PC-3 (cell line): ENCODE data around the gene PEPD. TPM values are rescaled to one million over a fixed set of nuclear protein-coding genes. Genes with fewer than 3 reads are reported as not detected.

Source experiments
- ATAC-seq: fragments of 200-7000 bp; cut with Tn5 transposase; 2 replicates; pipeline ENCODE4 v1.9.1; 2020; ENCODE audit warnings: mild to moderate bottlenecking, moderate library complexity
- BruUV-seq: library from RNA; stranded (reverse); fragments of 400-500 nt; replicated peaks from 2 replicates; lab custom pipeline; 2021; lab: Mats Ljungman, UMichigan
- CTCF ChIA-PET: fragments of 300-600 bp; sonication (Branson Sonifier 250); formaldehyde crosslinking; loops from one replicate; lab custom pipeline; 2022; ENCODE audit warnings: antibody characterized with exemption; lab: Charles Lee
- POLR2A ChIA-PET: fragments of 300-600 bp; sonication (Branson Sonifier 250); formaldehyde crosslinking; loops from one replicate; lab custom pipeline; 2022; ENCODE audit warnings: antibody characterized with exemption; ENCODE audit not compliant: unreplicated experiment; lab: Charles Lee
- DNase-seq: peaks from one replicate; pipeline ENCODE4 v3.0.0-alpha.2; 2015
- H2AFZ ChIP-seq: fragments of 300-600 bp; sonication (generic); 2 replicates; pipeline ENCODE4 v1.6.0; 2016; ENCODE audit warnings: antibody characterized with exemption, low read length
- H3F3A ChIP-seq: fragments of 300-600 bp; sonication (generic); one replicate; pipeline ENCODE4 v1.6.0; 2017; ENCODE audit warnings: antibody characterized with exemption, low read length, control low read depth, mild to moderate bottlenecking; ENCODE audit not compliant: unreplicated experiment
- H3K27ac ChIP-seq: fragments of 300-600 bp; sonication (generic); 2 replicates; pipeline ENCODE4 v1.5.1; 2016; ENCODE audit warnings: mild to moderate bottlenecking, low read length
- H3K27me3 ChIP-seq: fragments of 300-600 bp; sonication (generic); 2 replicates; pipeline ENCODE4 v1.6.1; 2016; ENCODE audit warnings: low read length, mixed read lengths
- H3K36me3 ChIP-seq: fragments of 300-600 bp; sonication (generic); 2 replicates; pipeline ENCODE4 v1.6.1; 2016; ENCODE audit warnings: low read depth, mixed run types, low read length, mixed read lengths
- H3K4me1 ChIP-seq: fragments of 300-600 bp; sonication (generic); 2 replicates; pipeline ENCODE4 v1.5.1; 2016; ENCODE audit warnings: low read length; ENCODE audit not compliant: insufficient read depth
- H3K4me2 ChIP-seq: fragments of 300-600 bp; sonication (generic); 2 replicates; pipeline ENCODE4 v1.6.0; 2016; ENCODE audit warnings: low read length
- H3K4me3 ChIP-seq: fragments of 300-600 bp; sonication (generic); 2 replicates; pipeline ENCODE4 v1.5.1; 2016; ENCODE audit warnings: mild to moderate bottlenecking, low read length, mixed read lengths
- H3K79me2 ChIP-seq: fragments of 300-600 bp; sonication (generic); 2 replicates; pipeline ENCODE4 v1.6.1; 2017; ENCODE audit warnings: low read length, mixed read lengths
- H3K9ac ChIP-seq: fragments of 300-600 bp; sonication (generic); 2 replicates; pipeline ENCODE4 v1.6.0; 2016; ENCODE audit warnings: mild to moderate bottlenecking, low read length
- H3K9me2 ChIP-seq: fragments of 300-600 bp; sonication (generic); replicated peaks from 2 replicates; pipeline ENCODE4 v1.6.1; 2016; ENCODE audit warnings: mixed run types, low read length, mixed read lengths
- H3K9me3 ChIP-seq: fragments of 300-600 bp; sonication (generic); 2 replicates; pipeline ENCODE4 v1.6.1; 2016; ENCODE audit warnings: low read length, mixed read lengths
- H4K20me1 ChIP-seq: fragments of 300-600 bp; sonication (generic); 2 replicates; pipeline ENCODE4 v1.6.1; 2016; ENCODE audit warnings: low read length, mixed read lengths
- CTCF ChIP-seq: fragments of 300-600 bp; sonication (generic); conservative IDR thresholded peaks from 2 replicates; pipeline ENCODE4 v1.5.1; 2017; ENCODE audit warnings: antibody characterized with exemption, low read depth, mild to moderate bottlenecking, low read length
- EZH2 ChIP-seq: fragments of 300-600 bp; sonication (generic); IDR thresholded peaks from one replicate; pipeline ENCODE4 v1.6.1; 2017; ENCODE audit warnings: antibody characterized with exemption, mild to moderate bottlenecking, low read length; ENCODE audit not compliant: unreplicated experiment
- EZH2phosphoT487 ChIP-seq: fragments of 300-600 bp; sonication (generic); IDR thresholded peaks from 2 replicates; pipeline ENCODE4 v1.6.1; 2018; ENCODE audit warnings: mild to moderate bottlenecking, antibody characterized with exemption, low read length, borderline replicate concordance
- intact Hi-C: fragments of 100-400 bp; cut with micrococcal nuclease; formaldehyde crosslinking; loops from 2 replicates; pipeline ENCODE4 v1.9.0; 2023
- total RNA-seq: library from RNA; depleted of rRNA; stranded (reverse); fragments of >200 nt; gene quantifications from 2 replicates; pipeline ENCODE4 v1.2.3, GENCODE V29; 2014

The PEPD gene
- total RNA-seq, 1 experiment from 2014 or later, result 53.4 TPM

GRCh38 chr19:33374236-33374714, 147.3 kb downstream of the PEPD start:
- Histone ChIP-seq H3K79me2 (peaks cover 53% of the 10 kb centered on the region), H2AFZ (peak overlapping the region; percentile 26; the same call in 1 of the 2 replicates), H3K36me3 (peaks cover 3% of the 10 kb centered on the region; the same call in 1 of the 2 replicates), H3K4me3 (peak overlapping the region; percentile 95), H3K9ac (peak overlapping the region; percentile 92), H3K27ac (0 out of 2 replicates have a peak overlapping the region, but pooled peaks have one; percentile 25), H3K4me1 (peaks cover 30% of the 10 kb centered on the region), H3F3A (no peaks in the 10 kb centered on the region), H3K9me3 (no peaks in the 10 kb centered on the region), H3K27me3 (no peaks in the 10 kb centered on the region), H4K20me1 (peaks cover 51% of the 10 kb centered on the region), H3K9me2 (no peaks in the 10 kb centered on the region), H3K4me2 (peak overlapping the region; percentile 93)
- DNase-seq (peak; percentile 13), ATAC-seq (peak; percentile 45; the same call in 1 of the 2 replicates)
- no TSS peak for BruUV-seq
- CTCF ChIA-PET, result interaction anchor here (0.6 kb wide), 1 partner anchor 138 kb away, joined by 5 read pairs; no protein-coding TSS in a partner anchor
- intact Hi-C loops, result no loop called here
- TF ChIP-seq EZH2phosphoT487, result no peak
- POLR2A ChIA-PET, result interaction anchor here (0.6 to 0.7 kb wide), 4 partner anchors 34 to 675 kb away, joined by 3 to 4 read pairs (median 4); no protein-coding TSS in a partner anchor

GRCh38 chr19:33373453-33374235, 147.9 kb downstream of the PEPD start, which contains the start of gene CEBPG:
CEBPG (plus strand) TSS chr19:33373709; CDS start chr19:33379240, 5,531 bp downstream.
- Histone ChIP-seq H3K9me3 (no peaks in the 10 kb centered on the region), H3K4me1 (peaks cover 30% of the 10 kb centered on the region), H3K36me3 (no peaks in the 10 kb centered on the region), H3F3A (no peaks in the 10 kb centered on the region), H3K4me2 (peak within 1 kb of the TSS; percentile 93), H3K9ac (peak within 1 kb of the TSS; percentile 92), H2AFZ (peak within 1 kb of the TSS; percentile 97), H3K27ac (peak within 1 kb of the TSS; percentile 64), H3K27me3 (no peaks in the 10 kb centered on the region), H4K20me1 (peaks cover 45% of the 10 kb centered on the region), H3K4me3 (peak within 1 kb of the TSS; percentile 95), H3K9me2 (no peaks in the 10 kb centered on the region), H3K79me2 (peaks cover 46% of the 10 kb centered on the region)
- BruUV-seq, result no TSS peak
- TF ChIP-seq CTCF (no peak), EZH2phosphoT487 (no peak), EZH2 (no peak)
- ATAC-seq (peak; percentile 94), DNase-seq (peak; percentile 83)
- intact Hi-C loops, result no loop called here
- ChIA-PET CTCF (interaction anchor here (0.6 kb wide), 2 partner anchors 12 to 137 kb away, joined by 4 to 5 read pairs; no protein-coding TSS in a partner anchor), POLR2A (interaction anchor here (0.6 to 0.7 kb wide), 4 partner anchors 33 to 675 kb away, joined by 3 to 4 read pairs (median 4); no protein-coding TSS in a partner anchor)

- POLR2A ChIA-PET, result no interaction called here
These were observed 150.8 kb downstream of the PEPD start for GRCh38 chr19:33370783-33371182.

More at GRCh38 chr19:33370783-33371182, 150.8 kb downstream of the PEPD start:
- TF ChIP-seq CTCF (no peak), EZH2phosphoT487 (no peak), EZH2 (no peak)
- no peak overlapping the region for H2AFZ ChIP-seq
- H3K36me3 ChIP-seq, result no peaks in the 10 kb centered on the region
- no peaks in the 10 kb centered on the region for H3F3A ChIP-seq
- intact Hi-C loops, result no loop called here
- CTCF ChIA-PET, result no interaction called here
- BruUV-seq, result no TSS peak
- peaks cover 16% of the 10 kb centered on the region for H4K20me1 ChIP-seq
- H3K9me2 ChIP-seq, result no peaks in the 10 kb centered on the region
- no peak overlapping the region for H3K27ac ChIP-seq
- H3K4me1 ChIP-seq, result peaks cover 23% of the 10 kb centered on the region
- no peak overlapping the region for H3K4me2 ChIP-seq
- ATAC-seq (no peak), DNase-seq (no peak)
- H3K9ac ChIP-seq, result no peak overlapping the region
- peaks cover 18% of the 10 kb centered on the region for H3K79me2 ChIP-seq
- H3K4me3 ChIP-seq, result no peak overlapping the region
- H3K9me3 ChIP-seq, result no peaks in the 10 kb centered on the region
- no peaks in the 10 kb centered on the region for H3K27me3 ChIP-seq
